Progenitor cell of endocrine pancreas (in vitro differentiated cells): ENCODE results near the gene GABARAP. TPM values are rescaled to one million over a fixed set of nuclear protein-coding genes. Genes with fewer than 3 reads are reported as not detected.
"Not testable (repeated sequence)": the region's sequence is repeated elsewhere in the genome, so short reads cannot be mapped to it uniquely, and the experiment has no call there.

Experiments
- DNase-seq: peaks from one replicate; pipeline ENCODE4 v3.0.0; 2021; ENCODE audit warnings: low spot score; ENCODE audit not compliant: unreplicated experiment
- H3K27ac Mint-ChIP-seq: 2 replicates; pipeline ENCODE4 v1.8.0; 2021; ENCODE audit warnings: mild to moderate bottlenecking, moderate library complexity, mixed read lengths
- H3K27me3 Mint-ChIP-seq: 2 replicates; pipeline ENCODE4 v1.8.0; 2021; ENCODE audit warnings: mixed read lengths
- H3K36me3 Mint-ChIP-seq: 2 replicates; pipeline ENCODE4 v1.8.0; 2022; ENCODE audit warnings: mixed read lengths; ENCODE audit not compliant: insufficient read depth
- H3K4me1 Mint-ChIP-seq: 2 replicates; pipeline ENCODE4 v1.8.0; 2021; ENCODE audit warnings: low read depth, mixed read lengths
- H3K4me3 Mint-ChIP-seq: 2 replicates; pipeline ENCODE4 v1.8.0; 2021; ENCODE audit warnings: low read depth, mild to moderate bottlenecking, moderate library complexity, mixed read lengths
- H3K9me3 Mint-ChIP-seq: 2 replicates; pipeline ENCODE4 v1.8.0; 2021; ENCODE audit warnings: low read depth, mixed read lengths
- CTCF ChIP-seq: fragments of 200-600 bp; sonication (generic); IDR thresholded peaks from one replicate; pipeline ENCODE4 v1.5.0; 2021; ENCODE audit warnings: antibody characterized with exemption, mild to moderate bottlenecking; ENCODE audit not compliant: unreplicated experiment
- total RNA-seq: library from RNA; stranded (reverse); gene quantifications from 2 replicates; pipeline ENCODE4 v1.2.1, GENCODE V29; 2021

The GABARAP gene
- total RNA-seq, 1 donor from 2014 or later = 466 TPM

DNA sequence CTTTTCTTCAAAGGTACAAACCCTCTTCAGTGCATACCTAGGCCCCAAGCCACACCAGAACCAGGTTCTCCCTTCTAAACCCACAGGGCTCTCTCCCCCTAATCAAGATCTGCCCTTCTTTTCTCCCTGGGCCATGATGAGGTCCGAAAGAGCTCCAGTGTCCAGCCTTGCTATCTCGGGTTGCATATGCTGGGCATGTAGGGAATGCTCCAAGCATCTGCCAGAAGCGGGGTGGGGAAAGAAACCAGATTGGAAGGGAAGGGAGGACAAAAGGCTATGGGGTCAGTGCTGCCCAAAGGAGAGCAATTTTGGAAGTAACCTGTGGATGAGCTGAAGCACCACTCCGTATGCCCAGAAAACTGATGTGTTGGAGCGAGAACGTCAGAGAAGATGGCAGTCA, 7.0 kb upstream of the GABARAP start:
- Mint-ChIP-seq H3K4me3 (peak overlapping the region; percentile 61), H3K9me3 (no peaks in the 10 kb centered on the region), H3K36me3 (peaks cover 12% of the 10 kb centered on the region), H3K4me1 (peaks cover 25% of the 10 kb centered on the region), H3K27me3 (no peaks in the 10 kb centered on the region), H3K27ac (peak overlapping the region; percentile 86)
- no peak for TF ChIP-seq CTCF
- no peak for DNase-seq

GRCh38 chr17:7248796-7249195, 6.5 kb upstream of the GABARAP start:
- H3K36me3 Mint-ChIP-seq = peaks cover 13% of the 10 kb centered on the region
- H3K4me1 Mint-ChIP-seq = peaks cover 24% of the 10 kb centered on the region
- H3K4me3 Mint-ChIP-seq = no peak overlapping the region

GRCh38 chr17:7246779-7247178, 4.5 kb upstream of the GABARAP start:
- peaks cover 18% of the 10 kb centered on the region for H3K4me1 Mint-ChIP-seq
- H3K4me3 Mint-ChIP-seq = no peak overlapping the region
- DNase-seq = no peak
- H3K36me3 Mint-ChIP-seq = peaks cover 14% of the 10 kb centered on the region
- TF ChIP-seq CTCF = no peak
- no peaks in the 10 kb centered on the region for H3K9me3 Mint-ChIP-seq
- peak overlapping the region; percentile 85 for H3K27ac Mint-ChIP-seq
- no peaks in the 10 kb centered on the region for H3K27me3 Mint-ChIP-seq

More at GRCh38 chr17:7248796-7249195, 6.5 kb upstream of the GABARAP start:
- no peak for DNase-seq
- TF ChIP-seq CTCF = no peak
- H3K27ac Mint-ChIP-seq = peak overlapping the region; percentile 86
- no peaks in the 10 kb centered on the region for H3K9me3 Mint-ChIP-seq
- H3K27me3 Mint-ChIP-seq = no peaks in the 10 kb centered on the region

- Mint-ChIP-seq H3K27ac (peak overlapping the region; percentile 94), H3K4me3 (peak overlapping the region; percentile 24), H3K36me3 (peaks cover 20% of the 10 kb centered on the region), H3K4me1 (peaks cover 23% of the 10 kb centered on the region)
- not testable (repeated sequence) for H3K27me3 Mint-ChIP-seq, H3K9me3 Mint-ChIP-seq, DNase-seq
Observed at GRCh38 chr17:7243838-7244237, 1.6 kb upstream of the GABARAP start.

GRCh38 chr17:7243453-7243729, 1.1 kb upstream of the GABARAP start:
- Mint-ChIP-seq H3K4me1 (peaks cover 23% of the 10 kb centered on the region), H3K4me3 (peak overlapping the region; percentile 97), H3K36me3 (peaks cover 20% of the 10 kb centered on the region), H3K27me3 (no peaks in the 10 kb centered on the region), H3K9me3 (no peaks in the 10 kb centered on the region), H3K27ac (peak overlapping the region; percentile 94)
- no peak for TF ChIP-seq CTCF
- DNase-seq = no peak

DNA sequence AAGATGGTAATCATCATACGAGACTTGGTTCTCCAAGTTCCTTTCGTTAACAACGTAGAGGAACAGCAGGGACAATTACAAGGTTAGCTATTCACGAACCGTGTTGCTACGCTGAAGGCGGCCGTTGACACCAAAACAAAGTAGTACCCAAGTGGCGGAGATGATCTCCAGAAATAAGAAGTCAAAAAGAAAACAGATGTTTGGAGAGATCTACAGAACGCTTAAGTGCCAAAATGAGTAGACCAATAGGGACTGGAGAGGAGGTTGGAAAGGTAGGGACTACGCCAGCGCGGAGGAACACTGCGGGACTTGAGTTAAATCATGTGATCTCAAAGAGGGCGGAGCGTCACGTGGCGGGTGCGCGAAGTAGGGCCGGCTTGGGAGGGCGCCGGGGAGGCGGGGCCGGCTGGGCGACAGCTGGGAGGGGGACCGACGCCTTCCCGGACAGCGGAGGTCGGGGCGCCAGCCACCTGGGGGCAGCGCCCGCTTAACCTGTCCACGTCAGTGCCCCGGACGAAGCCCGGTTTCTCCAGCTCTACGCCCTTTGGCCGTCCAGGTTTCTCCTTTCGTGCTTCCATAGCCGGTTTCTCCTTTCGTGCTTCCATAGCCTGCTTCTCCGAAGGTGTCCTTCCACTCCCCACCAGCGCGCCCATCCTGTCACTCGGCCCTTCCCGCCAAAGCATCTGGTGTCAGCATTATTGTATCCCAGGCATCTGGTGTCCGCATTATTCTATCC, 636 bp upstream of the GABARAP start:
- H3K27me3 Mint-ChIP-seq = no peaks in the 10 kb centered on the region
- peaks cover 23% of the 10 kb centered on the region for H3K4me1 Mint-ChIP-seq
- H3K4me3 Mint-ChIP-seq = peak overlapping the region; percentile 97
- no peaks in the 10 kb centered on the region for H3K9me3 Mint-ChIP-seq
- peak; percentile 29 for TF ChIP-seq CTCF
- H3K36me3 Mint-ChIP-seq = peaks cover 20% of the 10 kb centered on the region
- peak; percentile 91 for DNase-seq
- peak overlapping the region; percentile 100 for H3K27ac Mint-ChIP-seq
